NOMO-1 treated with dmso at 0.1 percent for 144 hours (cell line): ENCODE results near the gene RANGRF.
A peak's percentile ranks its signal among the peaks of the same experiment; 100 is the strongest.

Experiments
- DNase-seq: peaks from one replicate; lab custom pipeline; 2025; ENCODE audit not compliant: unreplicated experiment; lab: John Stamatoyannopoulos, UW

The RANGRF gene

DNA sequence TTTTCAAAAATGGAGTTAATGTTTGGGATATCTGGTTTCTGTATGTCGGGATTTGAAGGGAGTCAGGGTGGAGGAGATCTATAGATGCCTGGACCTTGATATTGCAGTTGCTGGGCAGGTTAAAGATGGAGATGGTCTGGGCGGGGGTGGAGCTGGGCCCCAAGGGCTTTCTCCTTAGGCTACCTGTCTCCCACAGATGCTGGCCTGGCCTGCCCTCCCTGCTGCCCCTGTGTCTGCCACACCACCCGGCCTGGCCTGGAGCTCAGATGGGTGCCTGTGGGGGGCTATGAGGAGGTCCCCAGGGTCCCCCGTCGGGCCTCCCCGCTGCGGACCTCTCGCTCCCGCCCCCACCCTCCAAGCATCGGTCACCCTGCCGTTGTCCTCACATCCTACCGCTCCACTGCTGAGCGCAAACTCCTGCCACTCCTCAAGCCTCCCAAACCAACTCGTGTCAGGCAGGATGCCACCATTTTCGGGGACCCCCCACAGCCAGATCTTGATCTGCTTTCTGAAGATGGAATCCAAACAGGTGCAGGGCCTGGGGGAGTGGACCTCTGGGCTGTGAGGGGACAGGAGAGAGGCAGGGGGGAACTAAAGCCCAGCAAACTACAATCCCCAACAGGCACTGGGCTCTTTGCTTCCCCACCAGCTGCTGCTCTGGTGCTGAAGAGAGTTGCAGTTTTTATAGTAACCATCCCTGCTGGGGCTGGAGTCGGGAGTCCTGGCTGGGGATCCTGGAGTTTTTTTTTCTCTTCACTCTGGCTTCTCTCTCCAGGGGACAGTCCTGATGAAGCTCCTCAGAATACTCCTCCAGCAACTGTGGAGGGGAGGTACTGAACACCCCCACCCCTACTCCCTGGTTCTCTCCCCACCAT is 24.5 kb downstream of the RANGRF start:
- DNase-seq, result no peak

DNA sequence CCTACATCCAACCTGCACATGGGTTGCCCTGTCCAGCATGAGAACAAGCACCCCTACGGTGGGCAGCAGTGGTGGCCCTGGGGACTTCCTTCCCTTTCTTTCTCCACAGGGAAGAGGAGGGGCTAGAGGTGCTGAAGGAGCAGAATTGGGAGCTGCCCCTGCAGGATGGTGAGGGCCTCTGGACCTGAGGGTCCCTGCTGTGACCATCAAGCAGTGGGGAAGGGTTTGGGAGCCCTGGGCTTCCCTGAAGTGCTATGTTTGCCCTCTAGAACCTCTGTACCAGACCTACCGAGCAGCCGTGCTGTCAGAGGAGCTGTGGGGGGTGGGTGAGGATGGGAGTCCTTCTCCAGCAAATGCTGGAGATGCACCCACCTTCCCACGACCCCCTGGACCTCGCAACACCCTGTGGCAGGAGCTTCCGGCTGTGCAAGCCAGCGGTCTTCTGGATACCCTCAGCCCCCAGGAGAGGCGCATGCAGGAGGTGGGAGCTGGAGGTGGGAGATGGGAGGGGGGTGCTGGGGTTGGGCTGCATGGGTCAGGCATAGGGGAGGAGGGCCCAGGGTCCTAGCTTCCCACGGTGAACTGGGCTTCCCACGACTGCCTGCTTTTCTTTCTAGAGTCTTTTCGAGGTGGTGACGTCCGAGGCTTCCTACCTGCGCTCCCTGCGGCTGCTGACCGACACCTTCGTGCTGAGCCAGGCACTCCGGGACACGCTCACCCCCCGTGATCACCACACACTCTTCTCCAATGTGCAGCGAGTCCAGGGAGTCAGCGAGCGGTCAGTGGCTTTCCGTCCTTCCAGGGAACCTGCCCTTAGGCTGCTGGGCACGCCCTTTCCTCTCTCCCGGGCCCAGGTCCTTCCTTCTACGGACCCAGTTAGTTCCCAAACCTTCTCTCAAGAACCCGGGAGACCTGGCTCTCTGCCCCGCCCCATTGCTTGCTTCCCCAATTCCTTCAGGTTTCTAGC is 26.6 kb downstream of the RANGRF start:
- DNase-seq, result no peak

DNA sequence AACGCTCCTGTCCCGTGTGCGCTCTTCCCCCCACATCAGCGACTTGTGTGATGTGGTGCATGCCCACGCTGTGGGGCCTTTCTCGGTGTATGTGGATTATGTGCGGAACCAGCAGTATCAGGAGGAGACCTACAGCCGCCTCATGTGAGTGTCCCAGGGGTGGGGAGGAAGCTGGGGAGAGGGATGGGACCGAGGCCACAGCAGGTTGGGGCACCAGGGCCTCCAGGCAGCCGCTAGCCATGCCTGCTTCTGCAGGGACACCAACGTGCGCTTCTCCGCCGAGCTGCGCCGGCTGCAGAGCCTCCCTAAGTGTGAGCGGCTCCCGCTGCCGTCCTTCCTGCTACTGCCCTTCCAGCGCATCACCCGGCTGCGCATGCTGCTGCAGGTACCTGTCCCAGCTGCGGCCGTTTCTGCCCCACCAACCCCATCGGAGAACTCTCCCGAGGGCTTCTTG is 27.3 kb downstream of the RANGRF start:
- DNase-seq, result no peak

DNA sequence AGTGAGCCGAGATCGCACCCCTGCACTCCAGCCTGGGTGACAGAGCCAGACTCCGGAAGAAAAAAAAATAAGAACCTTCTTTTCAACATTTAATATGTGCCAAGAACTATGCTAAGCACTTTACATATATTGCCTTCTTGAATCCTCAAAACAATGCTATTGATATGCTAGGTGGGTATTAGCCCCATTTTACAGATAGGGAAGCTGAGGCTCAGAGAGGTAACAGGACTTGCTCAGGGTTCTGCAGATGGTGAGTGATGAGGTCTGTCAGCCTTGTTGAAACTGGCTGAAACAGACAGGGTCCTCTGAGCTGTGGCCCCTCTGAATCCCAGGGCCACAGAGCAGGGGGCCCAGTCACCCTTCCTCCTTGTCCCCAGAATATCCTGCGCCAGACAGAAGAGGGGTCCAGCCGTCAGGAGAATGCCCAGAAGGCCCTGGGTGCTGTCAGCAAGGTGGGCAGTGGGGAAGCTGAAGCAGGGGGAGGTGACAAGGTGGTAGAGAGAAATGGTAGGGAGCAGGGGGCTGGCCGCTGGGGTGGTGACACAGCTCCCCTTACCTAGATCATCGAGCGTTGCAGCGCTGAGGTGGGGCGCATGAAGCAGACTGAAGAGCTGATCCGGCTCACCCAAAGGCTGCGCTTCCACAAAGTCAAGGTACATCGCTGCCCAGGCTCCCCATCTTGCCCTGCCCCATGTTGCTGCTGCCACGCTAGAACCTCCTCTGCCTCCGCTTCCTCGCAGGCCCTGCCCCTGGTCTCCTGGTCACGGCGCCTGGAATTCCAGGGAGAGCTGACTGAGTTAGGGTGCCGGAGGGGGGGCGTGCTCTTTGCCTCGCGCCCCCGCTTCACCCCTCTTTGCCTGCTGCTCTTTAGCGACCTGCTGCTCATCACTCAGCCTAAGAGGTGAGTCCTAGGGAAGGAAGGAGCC is 29.8 kb downstream of the RANGRF start:
- DNase-seq, result no peak

GRCh38 chr17:8320262-8320661 is 31.8 kb downstream of the RANGRF start:
- no peak for DNase-seq

- no peak for DNase-seq
These were observed 32.5 kb downstream of the RANGRF start for GRCh38 chr17:8320990-8321389.

DNA sequence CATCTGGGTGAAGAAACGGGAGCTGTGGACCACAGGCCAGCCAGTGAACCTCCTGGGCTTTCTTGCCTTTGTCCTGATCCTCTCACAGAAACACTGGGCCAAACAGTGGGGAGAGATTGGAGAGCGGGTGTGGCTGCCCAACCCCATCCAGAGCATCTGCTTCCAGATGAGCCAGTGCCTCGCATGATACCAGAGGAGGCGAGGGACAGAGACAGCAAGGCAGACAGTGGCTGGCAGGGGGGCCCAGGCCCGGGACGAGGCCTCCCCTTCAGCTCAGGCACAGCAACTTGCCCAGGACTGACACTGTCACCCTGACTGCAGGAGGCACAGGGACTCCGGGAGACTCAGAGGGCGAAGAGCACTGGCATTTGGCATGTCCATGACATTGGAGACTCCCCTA is 33.6 kb downstream of the RANGRF start:
- DNase-seq, result no peak

GRCh38 chr17:8324132-8324531 is 35.7 kb downstream of the RANGRF start:
- DNase-seq, result no peak

GRCh38 chr17:8324923-8325322 is 36.5 kb downstream of the RANGRF start:
- DNase-seq, result no peak

DNA sequence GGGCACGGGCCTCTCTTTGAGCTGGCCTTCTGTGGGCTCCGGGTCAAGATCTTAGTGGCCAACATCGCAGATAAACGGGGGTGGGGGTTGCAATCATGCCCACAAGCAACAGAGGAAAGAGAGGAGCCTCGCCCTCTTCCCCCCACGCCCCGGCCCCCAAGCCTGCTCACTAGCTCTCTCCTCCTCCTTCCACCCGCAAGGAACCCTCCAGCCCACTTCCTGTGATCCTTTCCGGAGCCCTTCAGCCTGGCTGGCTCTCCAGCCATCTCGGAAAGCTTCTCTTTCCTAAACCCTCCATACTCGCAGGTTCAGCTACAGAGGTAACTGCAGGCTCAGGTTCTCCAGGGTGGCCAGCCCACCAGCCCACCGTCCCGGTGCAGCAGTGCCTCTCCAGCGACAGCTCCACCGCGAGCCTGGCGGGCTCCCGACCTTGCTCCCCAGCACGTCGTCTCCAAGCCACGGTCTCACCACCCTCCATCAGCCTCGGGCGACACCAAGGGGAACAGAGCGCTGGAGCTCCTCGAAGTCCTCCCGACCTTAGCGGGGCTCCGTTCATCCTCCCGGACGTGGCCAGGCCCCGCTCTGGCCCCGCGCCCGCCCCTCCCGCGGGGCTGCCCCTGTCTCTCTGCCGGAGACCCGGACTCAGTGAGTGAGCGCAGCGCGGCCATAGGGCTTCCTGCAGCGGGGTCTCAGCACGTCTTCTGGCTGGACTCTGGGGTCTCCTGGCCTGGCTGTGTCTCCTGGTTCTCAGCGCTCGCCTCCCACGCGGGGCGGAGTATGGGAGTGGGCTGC is 38.2 kb downstream of the RANGRF start:
- DNase-seq, result peak; percentile 10

DNA sequence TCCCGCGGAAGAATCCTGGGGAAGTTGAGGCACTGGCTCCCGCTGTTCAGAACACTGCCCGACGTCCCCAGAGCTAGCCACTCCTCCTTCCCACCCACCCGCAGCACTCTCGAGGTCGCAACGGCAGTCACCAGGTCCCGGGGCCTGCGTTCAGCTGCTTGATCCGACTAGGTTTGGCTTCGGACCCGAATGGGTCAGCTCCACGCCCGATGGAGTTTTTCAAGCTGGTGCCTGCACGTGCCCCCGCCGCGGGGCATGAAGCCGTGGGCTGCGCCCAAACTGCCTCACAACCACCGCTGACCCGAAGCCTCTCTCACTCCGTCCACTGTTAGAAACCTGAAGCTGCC is 38.8 kb downstream of the RANGRF start:
- no peak for DNase-seq

- DNase-seq, result no peak
These were observed 43.7 kb downstream of the RANGRF start for GRCh38 chr17:8332128-8332527.

DNA sequence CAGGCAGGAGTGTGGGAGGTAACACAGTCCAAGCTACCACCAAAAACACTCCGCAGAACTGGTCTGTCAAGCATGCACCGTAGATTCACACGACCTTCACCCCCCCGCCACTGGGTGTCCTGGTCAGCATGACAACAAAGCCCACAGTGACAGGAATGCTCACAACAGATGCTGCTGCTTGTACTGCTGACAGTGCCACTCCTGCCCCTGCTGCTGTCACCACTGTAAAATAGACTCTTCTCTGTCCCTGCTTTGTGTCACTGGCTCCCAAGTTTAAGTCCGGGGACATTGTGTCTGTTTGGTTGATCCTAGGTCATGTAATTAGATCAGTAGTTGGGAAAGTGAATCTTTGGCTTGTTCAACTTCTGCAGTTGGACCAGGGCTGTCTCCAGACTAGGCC is 44.2 kb downstream of the RANGRF start:
- no peak for DNase-seq

- no peak for DNase-seq
These were observed 44.8 kb downstream of the RANGRF start for GRCh38 chr17:8333281-8333680.

- DNase-seq, result peak; percentile 73
These were observed 49.6 kb downstream of the RANGRF start for GRCh38 chr17:8337802-8338752.

- no peak for DNase-seq
These were observed 50.3 kb downstream of the RANGRF start for GRCh38 chr17:8338753-8339140.

GRCh38 chr17:8339540-8339939 is 51.1 kb downstream of the RANGRF start, which contains the start of gene ODF4:
TSS of gene ODF4 (plus strand) at chr17:8339840. CDS start at chr17:8340052, 212 bp downstream.
- DNase-seq, result no peak
